Psoas muscle (tissue), 8 donors: ENCODE data around the gene SPTBN4. TPM values are rescaled to one million over a fixed set of nuclear protein-coding genes. Genes with fewer than 3 reads are reported as not detected.

Source experiments
- ATAC-seq, 4 donors: fragments of 200-7000 bp; cut with Tn5 transposase; one replicate each; pipeline ENCODE4 v1.9.1; 2020; ENCODE audit warnings: moderate library complexity in 3 of 4, mild to moderate bottlenecking in 2 of 4
- DNase-seq, 2 donors: peaks; one replicate each; pipeline ENCODE4 v3.0.0-alpha.2; 2020
- H3K27ac ChIP-seq: fragments of 200-600 bp; one replicate; pipeline ENCODE4 v1.8.0; 2022
- H3K27me3 ChIP-seq, 3 donors: fragments of 200-600 bp in 1 of 3; one replicate each; pipeline versions ENCODE4 v1.6.1 to v1.8.0; 2013 to 2022; ENCODE audit warnings: low read length in 2 of 3, mild to moderate bottlenecking in 2 of 3, moderate library complexity in 1 of 3; ENCODE audit not compliant: insufficient read depth in 3 of 3
- H3K36me3 ChIP-seq, 2 donors: fragments of 200-600 bp in 1 of 2; one replicate each; pipeline versions ENCODE4 v1.6.1 to v1.8.0; 2013 to 2022; ENCODE audit warnings: low read depth in 1 of 2, mild to moderate bottlenecking in 1 of 2, moderate library complexity in 1 of 2; ENCODE audit not compliant: insufficient read depth in 1 of 2
- H3K4me1 ChIP-seq: fragments of 200-600 bp; one replicate; pipeline ENCODE4 v1.8.0; 2022
- H3K4me3 ChIP-seq: fragments of 200-600 bp; one replicate; pipeline ENCODE4 v1.8.0; 2022; ENCODE audit warnings: mild to moderate bottlenecking
- H3K9me3 ChIP-seq: fragments of 200-600 bp; one replicate; pipeline ENCODE4 v1.8.0; 2022
- WGBS, 3 donors: extraction: QIAGEN DNeasy Blood & Tissue Kit; methylation state at CpG; one replicate each; pipeline versions ENCODE4 v1.1.6 to v1.1.7; 2013; 5-methylcytosine and 5-hydroxymethylcytosine counted together
- intact Hi-C, 2 donors: fragments of 100-400 bp; cut with DNase I; formaldehyde crosslinking; loops; one replicate each; pipeline versions ENCODE4 v1.11.0 to v1.14.2; 2022
- polyA plus RNA-seq, 3 donors: library from polyadenylated mRNA; stranded (reverse); fragments of 200-250 nt; gene quantifications; one replicate each; pipeline ENCODE4 v1.2.3, GENCODE V29; 2013
- total RNA-seq, 4 donors: library from RNA; stranded (reverse); fragmentation: NEBNext Ultra II Directional in 2 of 4; extraction: Animal tissue kit (Norgen Biotek cat#: 25700) in 2 of 4; gene quantifications; one replicate each; pipeline versions ENCODE4 v1.2.1 to v1.2.4, GENCODE V29; 2021 to 2023
- TF ChIP-seq, protein P1 (sequence below): fragments of 200-600 bp; IDR thresholded peaks from one replicate; pipeline ENCODE4 v1.8.0; 2022; ENCODE audit warnings: antibody characterized with exemption
- donor health status: healthy with polysubstance abuse.
- donor health status: DM: no; HTN: no; CAD: no; lungs with moderate emphysema.
- donor health status: Bipolar disorder and iron deficiency.
- donor health status: healthy.
- donor health status: DM: yes; HTN: yes; CAD: no.
- donor health status: DM: no; HTN: no; CAD: no.
- donor health status: DM: no; HTN: no; CAD: no.
- donor health status: DM: yes; HTN: yes; CAD: no.

Gene SPTBN4
- total and polyA plus RNA-seq, 7 donors = 0.66 to 4.7 (median 2.8) TPM

DNA sequence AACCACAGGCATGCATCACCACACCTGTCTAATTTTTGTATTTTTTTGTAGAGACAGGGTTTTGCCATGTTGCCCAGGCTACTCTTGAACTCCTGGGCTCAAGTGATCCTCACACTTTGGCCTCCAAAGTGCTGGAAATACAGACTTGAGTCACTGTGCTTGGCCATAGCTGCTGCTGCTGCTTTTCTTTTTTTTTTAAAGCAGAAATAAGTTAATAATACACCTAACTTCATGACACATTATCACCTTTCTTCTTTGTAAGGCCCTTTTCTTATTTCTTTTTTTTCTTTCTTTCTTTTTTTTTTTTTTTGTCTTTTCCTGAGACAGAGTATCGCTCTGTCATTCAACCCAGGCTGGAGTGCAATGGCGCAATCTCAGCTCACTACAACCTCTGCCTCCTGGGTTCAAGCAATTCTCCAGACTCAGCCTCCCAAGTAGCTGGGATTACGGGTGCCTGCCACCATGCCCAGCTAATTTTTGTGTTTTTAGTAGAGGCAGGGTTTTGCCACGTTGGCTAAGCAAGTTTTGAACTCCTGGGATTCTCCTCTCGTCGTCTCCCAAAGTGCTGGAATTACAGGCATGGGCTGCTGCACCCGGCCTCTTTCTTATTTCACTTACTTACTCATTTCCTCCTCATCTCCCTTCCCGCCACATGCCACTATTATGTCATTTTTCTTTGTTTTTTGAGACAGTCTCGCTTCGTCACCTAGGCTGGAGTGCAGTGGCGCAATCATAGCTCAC, 118.6 kb downstream of the SPTBN4 start:
- Histone ChIP-seq H3K9me3 (no peaks in the 10 kb centered on the region), H3K4me1 (no peaks in the 10 kb centered on the region), H3K36me3 (peaks cover 0 to 41% of the 10 kb centered on the region in 2 donors), H3K27me3 (no peaks in the 10 kb centered on the region), H3K4me3 (no peak overlapping the region), H3K27ac (no peak overlapping the region)
- WGBS, 3 donors = 92 to 94% (median 93%) methylated on average over 11 of the region's 11 CpGs
- intact Hi-C loops = loop anchor here in 1 of 2 donors (10.0 kb wide), 1 partner anchor 111 kb away; no protein-coding TSS in a partner anchor
- DNase-seq (no peak), ATAC-seq (no peak)
- TF ChIP-seq, protein P1, sequence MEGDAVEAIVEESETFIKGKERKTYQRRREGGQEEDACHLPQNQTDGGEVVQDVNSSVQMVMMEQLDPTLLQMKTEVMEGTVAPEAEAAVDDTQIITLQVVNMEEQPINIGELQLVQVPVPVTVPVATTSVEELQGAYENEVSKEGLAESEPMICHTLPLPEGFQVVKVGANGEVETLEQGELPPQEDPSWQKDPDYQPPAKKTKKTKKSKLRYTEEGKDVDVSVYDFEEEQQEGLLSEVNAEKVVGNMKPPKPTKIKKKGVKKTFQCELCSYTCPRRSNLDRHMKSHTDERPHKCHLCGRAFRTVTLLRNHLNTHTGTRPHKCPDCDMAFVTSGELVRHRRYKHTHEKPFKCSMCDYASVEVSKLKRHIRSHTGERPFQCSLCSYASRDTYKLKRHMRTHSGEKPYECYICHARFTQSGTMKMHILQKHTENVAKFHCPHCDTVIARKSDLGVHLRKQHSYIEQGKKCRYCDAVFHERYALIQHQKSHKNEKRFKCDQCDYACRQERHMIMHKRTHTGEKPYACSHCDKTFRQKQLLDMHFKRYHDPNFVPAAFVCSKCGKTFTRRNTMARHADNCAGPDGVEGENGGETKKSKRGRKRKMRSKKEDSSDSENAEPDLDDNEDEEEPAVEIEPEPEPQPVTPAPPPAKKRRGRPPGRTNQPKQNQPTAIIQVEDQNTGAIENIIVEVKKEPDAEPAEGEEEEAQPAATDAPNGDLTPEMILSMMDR = no peak

DNA sequence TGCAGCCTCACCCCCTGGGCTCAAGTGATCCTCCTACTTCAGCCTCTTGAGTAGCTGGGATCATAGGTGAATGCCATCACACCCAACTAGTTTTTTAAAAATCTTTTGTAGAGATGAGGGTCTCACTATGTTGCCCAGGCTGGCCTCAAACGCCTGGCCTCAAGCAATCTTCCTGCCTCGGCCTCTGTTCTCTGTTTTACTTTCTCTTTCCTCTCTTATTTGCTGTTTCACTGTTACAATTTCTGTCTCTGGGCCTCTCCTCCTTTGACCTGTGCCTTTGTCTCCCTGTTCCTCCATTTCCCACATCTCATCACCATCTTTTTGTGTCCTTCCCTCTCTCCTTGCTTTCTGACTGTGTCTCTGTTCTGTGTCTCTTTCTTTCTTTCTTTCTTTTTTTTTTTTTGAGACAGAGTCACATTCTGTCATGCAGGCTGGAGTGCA, 119.2 kb downstream of the SPTBN4 start:
- WGBS, 3 donors = 82 to 96% (median 86%) methylated on average over 2 of the region's 2 CpGs

DNA sequence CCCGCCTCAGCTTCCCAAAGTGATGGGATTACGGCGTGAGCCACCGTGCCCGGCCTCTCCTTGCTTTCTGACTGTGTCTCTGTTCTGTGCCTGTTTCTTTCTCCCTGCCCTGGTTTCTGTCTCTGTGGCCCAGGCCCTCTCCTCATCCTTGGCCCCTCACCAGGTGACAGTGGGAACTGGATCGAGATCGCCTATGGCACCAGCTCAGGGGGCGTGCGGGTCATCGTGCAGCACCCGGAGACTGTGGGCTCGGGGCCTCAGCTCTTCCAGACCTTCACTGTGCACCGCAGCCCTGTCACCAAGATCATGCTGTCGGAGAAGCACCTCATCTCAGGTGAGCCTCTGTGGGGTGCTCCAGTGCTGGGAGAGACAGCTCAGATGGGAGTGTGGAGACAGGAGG, 119.8 kb downstream of the SPTBN4 start:
- Histone ChIP-seq H3K36me3 (peaks cover 0 to 29% of the 10 kb centered on the region in 2 donors), H3K4me1 (no peaks in the 10 kb centered on the region), H3K4me3 (no peak overlapping the region), H3K27me3 (no peaks in the 10 kb centered on the region), H3K27ac (no peak overlapping the region), H3K9me3 (no peaks in the 10 kb centered on the region)
- intact Hi-C loops = loop anchor here in 1 of 2 donors (10.0 kb wide), 1 partner anchor 112 kb away; no protein-coding TSS in a partner anchor
- DNase-seq (no peak), ATAC-seq (no peak)
- 94 to 96% (median 95%) methylated on average over 14 of the region's 14 CpGs for WGBS, 3 donors
- TF ChIP-seq, protein P1 = no peak

More for the DNA sequence above, 119.2 kb downstream of the SPTBN4 start:
- no peak for DNase-seq
- TF ChIP-seq, protein P1 = no peak
- no peak for ATAC-seq
- no peak overlapping the region for H3K4me3 ChIP-seq
- H3K27me3 ChIP-seq = no peaks in the 10 kb centered on the region
- H3K36me3 ChIP-seq = peaks cover 0 to 35% of the 10 kb centered on the region in 2 donors
- H3K4me1 ChIP-seq = no peaks in the 10 kb centered on the region
- H3K9me3 ChIP-seq = no peaks in the 10 kb centered on the region
- H3K27ac ChIP-seq = no peak overlapping the region
- intact Hi-C loops = loop anchor here in 1 of 2 donors (10.0 kb wide), 1 partner anchor 111 kb away; no protein-coding TSS in a partner anchor

DNA sequence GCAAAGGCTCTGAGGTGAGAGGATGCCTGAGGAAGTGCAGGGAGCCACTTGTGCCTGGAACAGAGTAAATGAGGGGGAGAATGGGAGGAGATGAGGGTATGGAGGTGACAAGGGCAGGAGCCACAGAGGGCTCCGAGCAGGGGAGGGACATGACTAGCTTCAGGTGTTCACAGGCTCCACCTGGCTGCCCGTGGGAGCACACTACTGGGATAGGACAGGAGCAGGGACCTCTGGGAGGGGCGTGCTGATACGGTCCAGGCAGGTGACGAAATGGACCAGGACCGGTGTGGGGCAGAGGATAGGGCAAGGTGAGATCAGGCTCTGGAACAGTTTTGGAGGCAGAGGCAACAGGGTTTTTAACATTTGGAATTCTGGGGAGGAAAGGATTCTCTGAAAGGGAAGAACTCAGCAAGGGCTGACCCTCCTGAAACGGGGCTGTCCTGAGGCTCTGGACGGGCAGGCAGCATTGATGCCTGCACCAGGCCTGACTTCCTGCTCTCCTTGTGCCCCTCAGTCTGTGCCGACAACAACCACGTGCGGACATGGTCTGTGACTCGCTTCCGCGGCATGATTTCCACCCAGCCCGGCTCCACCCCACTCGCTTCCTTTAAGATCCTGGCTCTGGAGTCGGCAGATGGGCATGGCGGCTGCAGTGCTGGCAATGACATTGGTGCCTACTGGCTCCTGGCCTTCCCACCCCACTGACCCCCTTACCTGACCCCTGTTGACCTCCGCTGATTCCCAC, 121.5 kb downstream of the SPTBN4 start:
- Histone ChIP-seq H3K9me3 (no peaks in the 10 kb centered on the region), H3K4me1 (no peaks in the 10 kb centered on the region), H3K4me3 (no peak overlapping the region), H3K27me3 (no peaks in the 10 kb centered on the region), H3K27ac (no peak overlapping the region), H3K36me3 (peaks cover 0 to 17% of the 10 kb centered on the region in 2 donors)
- DNase-seq = no peak
- WGBS, 3 donors = 83 to 88% (median 84%) methylated on average over 19 of the region's 19 CpGs
- no peak for ATAC-seq
- TF ChIP-seq, protein P1 = no peak
- intact Hi-C loops = loop anchor here in 1 of 2 donors (10.0 kb wide), 1 partner anchor 113 kb away; no protein-coding TSS in a partner anchor
